Naive thymus-derived CD4-positive, alpha-beta T cell (primary cell): ENCODE measurements around the gene TLR3. TPM values are rescaled to one million over a fixed set of nuclear protein-coding genes. Genes with fewer than 3 reads are reported as not detected.

Experiments used
- ATAC-seq: fragments of 150-1000 bp; cut with Tn5 transposase; 2 replicates; pipeline ENCODE4 v1.10.0; 2021; ENCODE audit warnings: mild to moderate bottlenecking, moderate library complexity
- CTCF ChIA-PET: fragments of 350-600 bp; sonication (Branson Sonifier 250); formaldehyde crosslinking; loops from one replicate; lab custom pipeline; 2021; ENCODE audit warnings: antibody characterized with exemption; lab: Charles Lee
- POLR2A ChIA-PET: fragments of 350-600 bp; sonication (Branson Sonifier 250); formaldehyde crosslinking; loops from one replicate; lab custom pipeline; 2021; ENCODE audit warnings: antibody characterized with exemption, inconsistent platforms; lab: Charles Lee
- DNase-seq, 9 donors: peaks; one replicate each; pipeline versions ENCODE4 v3.0.0 to v3.0.0-alpha.2; 2020 to 2022; ENCODE audit warnings: mixed read lengths in 1 of 9
- H3K27ac ChIP-seq: one replicate; pipeline ENCODE4 v1.7.0; 2013; ENCODE audit warnings: mild to moderate bottlenecking, low read depth, low read length, moderate library complexity
- H3K27me3 ChIP-seq, 2 donors: one replicate each; pipeline ENCODE4 v1.7.0; 2013; ENCODE audit warnings: low read length in 2 of 2, mild to moderate bottlenecking in 2 of 2, moderate library complexity in 2 of 2; ENCODE audit not compliant: control insufficient read depth in 2 of 2, insufficient read depth in 2 of 2
- H3K36me3 ChIP-seq, 3 experiments: 1 replicate in 2 of 3; 2 replicates in 1 of 3; pipeline ENCODE4 v1.7.0; 2013; ENCODE audit warnings: low read length in 3 of 3, mild to moderate bottlenecking in 3 of 3, moderate library complexity in 1 of 3; ENCODE audit not compliant: insufficient read depth in 3 of 3, control insufficient read depth in 2 of 3
- H3K4me1 ChIP-seq, 2 donors: one replicate each; pipeline ENCODE4 v1.7.0; 2013; ENCODE audit warnings: low read length in 2 of 2, mild to moderate bottlenecking in 2 of 2, moderate library complexity in 1 of 2; ENCODE audit not compliant: control insufficient read depth in 2 of 2, insufficient read depth in 2 of 2
- H3K4me3 ChIP-seq: 2 replicates; pipeline ENCODE4 v1.7.0; 2013; ENCODE audit warnings: mild to moderate bottlenecking, low read length
- H3K9me3 ChIP-seq, 3 experiments: 1 replicate in 2 of 3; 2 replicates in 1 of 3; pipeline ENCODE4 v1.7.0; 2013; ENCODE audit warnings: low read length in 3 of 3; ENCODE audit not compliant: control insufficient read depth in 2 of 3
- H3K27ac Mint-ChIP-seq, 9 donors: one replicate each; pipeline ENCODE4 v1.8.0; 2020 to 2022; ENCODE audit warnings: mixed read lengths in 9 of 9, mild to moderate bottlenecking in 8 of 9, moderate library complexity in 5 of 9, inconsistent platforms in 2 of 9
- H3K27me3 Mint-ChIP-seq, 5 donors: one replicate each; pipeline ENCODE4 v1.8.0; 2021 to 2022; ENCODE audit warnings: mixed read lengths in 5 of 5, mild to moderate bottlenecking in 1 of 5
- H3K36me3 Mint-ChIP-seq, 5 donors: one replicate each; pipeline ENCODE4 v1.8.0; 2020 to 2022; ENCODE audit warnings: mixed read lengths in 5 of 5, mild to moderate bottlenecking in 3 of 5, inconsistent platforms in 1 of 5
- H3K4me1 Mint-ChIP-seq, 7 donors: one replicate each; pipeline ENCODE4 v1.8.0; 2020 to 2022; ENCODE audit warnings: mixed read lengths in 7 of 7, mild to moderate bottlenecking in 3 of 7, inconsistent platforms in 1 of 7
- H3K4me3 Mint-ChIP-seq, 10 donors: one replicate each; pipeline ENCODE4 v1.8.0; 2020 to 2022; ENCODE audit warnings: mild to moderate bottlenecking in 10 of 10, mixed read lengths in 10 of 10, moderate library complexity in 6 of 10, inconsistent platforms in 2 of 10
- H3K9me3 Mint-ChIP-seq, 11 donors: one replicate each; pipeline ENCODE4 v1.8.0; 2020 to 2022; ENCODE audit warnings: mixed read lengths in 11 of 11, mild to moderate bottlenecking in 4 of 11, inconsistent platforms in 1 of 11, moderate library complexity in 1 of 11
- intact Hi-C, 2 donors: fragments of 100-400 bp; cut with micrococcal nuclease; formaldehyde crosslinking; loops; one replicate each; pipeline ENCODE4 v1.15.1; 2023
- polyA plus RNA-seq, 2 donors: library from polyadenylated mRNA; unstranded; fragments of 300-500 nt; fragmentation: Illumina TruSeq; gene quantifications; one replicate each; pipeline ENCODE4 v1.2.3, GENCODE V29; 2021
- total RNA-seq, 6 experiments: library from RNA in 5 of 6; stranded (reverse) in 5 of 6; gene quantifications; 1 replicate in 5 of 6; 2 replicates in 1 of 6; pipeline ENCODE4 v1.2.3 and lab custom pipeline; 2021 to 2026

TLR3 gene
- total and polyA plus RNA-seq, 7 experiments from 2014 or later = 0.13 to 1.5 (median 0.24) TPM

DNA sequence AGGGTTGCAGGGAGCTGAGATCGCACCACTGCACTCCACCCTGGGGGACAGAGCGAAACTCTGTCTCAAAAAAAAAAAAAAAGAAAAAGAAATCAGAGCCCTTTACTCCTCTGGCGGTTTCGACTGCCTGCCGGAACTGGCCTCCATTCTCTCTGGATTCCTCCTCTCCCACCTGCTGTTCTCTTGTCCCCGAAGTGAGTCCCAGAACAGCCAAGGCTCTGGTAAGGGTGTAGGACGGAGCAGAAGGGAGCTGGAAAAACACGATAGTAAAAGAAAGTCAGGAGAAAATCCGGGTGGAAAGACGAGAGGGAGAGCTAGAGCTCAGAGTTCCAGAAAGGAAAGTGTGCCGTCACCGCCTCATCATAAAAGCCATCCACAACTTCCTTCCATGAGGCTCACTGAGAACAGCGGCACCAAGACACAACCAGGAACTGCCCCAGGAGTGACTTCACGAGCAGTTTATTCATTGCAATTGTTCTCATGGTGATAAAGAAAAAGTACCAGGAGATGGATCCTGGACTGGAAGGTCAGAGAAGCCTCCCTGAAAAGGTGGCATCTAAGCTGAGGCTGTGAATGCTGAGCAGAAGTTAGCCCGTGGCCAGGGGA, 12.3 kb downstream of the TLR3 start:
- Mint-ChIP-seq H3K27me3 (peaks cover 0 to 12% (median 3%) of the 10 kb centered on the region in 5 donors), H3K9me3 (no peaks in the 10 kb centered on the region), H3K4me3 (no peak overlapping the region), H3K4me1 (no peaks in the 10 kb centered on the region), H3K36me3 (no peaks in the 10 kb centered on the region), H3K27ac (no peak overlapping the region)
- Histone ChIP-seq H3K27me3 (no peaks in the 10 kb centered on the region), H3K4me3 (no peak overlapping the region), H3K4me1 (no peaks in the 10 kb centered on the region), H3K36me3 (no peaks in the 10 kb centered on the region), H3K27ac (no peak overlapping the region), H3K9me3 (no peaks in the 10 kb centered on the region)
- ChIA-PET CTCF (interaction anchor here (1.2 kb wide), 1 partner anchor 12 kb away, joined by 3 read pairs; the partner anchor contains the start of gene TLR3), POLR2A (no interaction called here)
- ATAC-seq = no peak
- no peak for DNase-seq
- intact Hi-C loops = no loop called here

DNA sequence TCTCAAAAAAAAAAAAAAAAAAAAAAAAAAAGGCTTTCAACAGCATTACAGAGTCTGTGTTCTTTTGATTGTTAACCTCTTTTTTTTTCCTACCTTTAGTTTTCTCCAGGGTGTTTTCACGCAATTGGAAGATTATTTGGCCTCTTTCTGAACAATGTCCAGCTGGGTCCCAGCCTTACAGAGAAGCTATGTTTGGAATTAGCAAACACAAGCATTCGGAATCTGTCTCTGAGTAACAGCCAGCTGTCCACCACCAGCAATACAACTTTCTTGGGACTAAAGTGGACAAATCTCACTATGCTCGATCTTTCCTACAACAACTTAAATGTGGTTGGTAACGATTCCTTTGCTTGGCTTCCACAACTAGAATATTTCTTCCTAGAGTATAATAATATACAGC, 13.3 kb downstream of the TLR3 start:
- DNase-seq (no peak), ATAC-seq (no peak)
- Histone ChIP-seq H3K27me3 (no peaks in the 10 kb centered on the region), H3K4me1 (no peaks in the 10 kb centered on the region), H3K36me3 (no peaks in the 10 kb centered on the region), H3K4me3 (no peak overlapping the region), H3K9me3 (no peaks in the 10 kb centered on the region), H3K27ac (no peak overlapping the region)
- no peaks in the 10 kb centered on the region for H3K36me3 Mint-ChIP-seq
- no peaks in the 10 kb centered on the region for H3K9me3 Mint-ChIP-seq
- intact Hi-C loops = no loop called here
- no peaks in the 10 kb centered on the region for H3K4me1 Mint-ChIP-seq
- no peak overlapping the region for H3K4me3 Mint-ChIP-seq
- peaks cover 0 to 12% (median 3%) of the 10 kb centered on the region in 5 donors for H3K27me3 Mint-ChIP-seq
- CTCF ChIA-PET = interaction anchor here (1.2 kb wide), 1 partner anchor 13 kb away, joined by 3 read pairs; the partner anchor contains the start of gene TLR3
- POLR2A ChIA-PET = no interaction called here
- H3K27ac Mint-ChIP-seq = no peak overlapping the region

DNA sequence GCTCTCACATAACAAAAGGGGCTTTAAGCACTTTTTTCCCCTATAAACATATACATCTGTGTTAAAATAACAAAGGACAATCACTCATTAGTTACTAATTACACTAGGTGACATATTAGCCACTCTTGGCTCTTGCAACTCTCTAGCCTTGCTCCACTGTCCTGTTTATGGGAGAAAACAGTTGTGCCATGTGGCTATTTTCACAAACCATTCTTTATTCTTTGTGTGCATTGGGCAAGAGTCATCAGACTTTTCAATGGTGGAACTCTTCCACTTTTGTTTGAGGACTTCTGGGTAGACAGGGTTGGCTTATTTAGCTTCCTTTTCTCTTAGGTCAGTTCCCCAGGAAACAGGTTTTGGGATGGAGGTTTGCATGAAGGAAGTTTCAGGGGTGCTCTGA, 19.6 kb downstream of the TLR3 start:
- Histone ChIP-seq H3K27me3 (no peaks in the 10 kb centered on the region), H3K27ac (no peak overlapping the region), H3K9me3 (no peaks in the 10 kb centered on the region), H3K36me3 (no peaks in the 10 kb centered on the region), H3K4me3 (no peak overlapping the region), H3K4me1 (no peaks in the 10 kb centered on the region)
- no peak for ATAC-seq
- Mint-ChIP-seq H3K4me3 (no peak overlapping the region), H3K27me3 (peaks cover 0 to 18% (median 9%) of the 10 kb centered on the region in 5 donors), H3K27ac (no peak overlapping the region), H3K36me3 (no peaks in the 10 kb centered on the region), H3K9me3 (peaks cover 0 to 4% (median 0%) of the 10 kb centered on the region in 11 donors), H3K4me1 (no peaks in the 10 kb centered on the region)
- no peak for DNase-seq
- POLR2A ChIA-PET = no interaction called here
- intact Hi-C loops = no loop called here
- CTCF ChIA-PET = no interaction called here

DNA sequence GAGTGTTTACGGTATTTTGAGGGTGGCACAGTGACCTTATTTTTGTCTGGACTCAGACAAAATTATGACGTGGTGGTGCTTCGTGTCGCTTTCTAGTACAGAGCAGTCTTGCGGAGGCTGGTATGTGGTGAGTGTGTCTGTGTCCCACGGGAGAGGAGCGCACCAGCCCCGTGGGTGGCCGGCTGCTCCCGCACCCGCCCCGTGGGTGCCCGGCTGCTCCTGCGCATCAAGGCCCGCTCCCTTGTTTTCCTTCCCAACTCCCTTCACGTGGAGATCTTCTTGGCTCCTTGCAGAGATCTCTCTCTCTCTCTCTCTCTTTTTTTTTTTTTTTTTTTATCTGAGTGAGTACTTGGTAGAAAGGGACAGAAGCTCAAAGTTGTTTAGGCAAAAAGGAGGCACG, 23.3 kb downstream of the TLR3 start:
- H3K27me3 Mint-ChIP-seq = peaks cover 2 to 34% (median 23%) of the 10 kb centered on the region in 5 donors
- intact Hi-C loops = no loop called here
- ChIA-PET POLR2A (no interaction called here), CTCF (no interaction called here)
- no peaks in the 10 kb centered on the region for H3K36me3 Mint-ChIP-seq
- no peaks in the 10 kb centered on the region for H3K4me1 ChIP-seq
- H3K4me3 Mint-ChIP-seq = no peak overlapping the region
- no peak overlapping the region for H3K4me3 ChIP-seq
- DNase-seq = no peak
- no peak overlapping the region for H3K27ac Mint-ChIP-seq
- H3K4me1 Mint-ChIP-seq = no peaks in the 10 kb centered on the region
- no peaks in the 10 kb centered on the region for H3K27me3 ChIP-seq
- H3K9me3 Mint-ChIP-seq = peaks cover 0 to 4% (median 0%) of the 10 kb centered on the region in 11 donors
- no peaks in the 10 kb centered on the region for H3K36me3 ChIP-seq
- H3K27ac ChIP-seq = no peak overlapping the region
- no peak for ATAC-seq
- H3K9me3 ChIP-seq = no peaks in the 10 kb centered on the region

DNA sequence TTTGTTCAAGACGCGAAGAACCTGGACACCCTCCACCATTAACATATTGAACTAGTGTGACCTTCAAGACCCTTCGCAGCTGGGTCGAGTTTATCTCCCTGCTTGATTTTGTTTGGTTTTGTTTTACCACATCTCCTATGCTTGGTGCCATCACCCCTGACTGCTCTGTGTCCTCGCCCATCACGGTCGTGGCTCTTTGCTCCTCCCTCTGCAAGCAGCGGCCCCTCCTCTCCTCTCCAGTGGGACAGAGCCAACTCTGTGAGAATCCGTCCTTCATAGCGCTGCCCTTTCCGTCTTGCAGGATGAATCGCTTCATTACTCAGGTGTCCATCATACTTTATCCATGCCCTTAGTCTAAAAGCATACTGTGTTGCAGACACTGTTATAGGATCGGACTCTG, 26.4 kb downstream of the TLR3 start:
- Mint-ChIP-seq H3K36me3 (no peaks in the 10 kb centered on the region), H3K4me3 (no peak overlapping the region), H3K27me3 (peaks cover 5 to 27% (median 14%) of the 10 kb centered on the region in 5 donors), H3K27ac (no peak overlapping the region), H3K4me1 (no peaks in the 10 kb centered on the region), H3K9me3 (peaks cover 0 to 2% (median 0%) of the 10 kb centered on the region in 11 donors)
- ATAC-seq (no peak), DNase-seq (no peak)
- no peak overlapping the region for H3K27ac ChIP-seq
- CTCF ChIA-PET = no interaction called here
- H3K36me3 ChIP-seq = no peaks in the 10 kb centered on the region
- POLR2A ChIA-PET = no interaction called here
- H3K4me3 ChIP-seq = no peak overlapping the region
- H3K4me1 ChIP-seq = no peaks in the 10 kb centered on the region
- H3K27me3 ChIP-seq = no peaks in the 10 kb centered on the region
- intact Hi-C loops = no loop called here
- no peaks in the 10 kb centered on the region for H3K9me3 ChIP-seq

DNA sequence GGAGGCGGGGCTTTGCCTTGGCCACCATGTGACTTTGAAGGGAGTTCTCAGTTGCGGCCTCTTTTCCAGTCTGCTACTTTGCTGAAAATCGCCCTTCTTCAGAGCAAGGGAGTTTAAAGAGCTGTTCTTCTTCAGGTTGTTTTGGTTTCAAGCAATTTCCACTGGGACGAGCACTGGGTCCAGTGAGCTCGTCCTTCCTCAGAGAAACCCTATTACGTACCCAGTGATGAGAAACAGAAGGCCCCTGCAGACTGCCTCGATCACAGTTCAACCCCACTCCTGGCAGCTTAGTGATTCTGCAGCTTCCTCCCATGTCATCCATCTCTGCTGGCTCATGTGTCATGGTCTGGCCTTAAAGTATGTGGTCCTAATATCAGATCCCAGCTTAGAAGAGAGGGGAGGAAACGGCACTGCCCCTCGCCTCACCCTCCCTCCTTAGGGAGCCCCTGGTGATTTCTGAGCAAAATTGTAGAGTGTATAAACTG, 27.8 kb downstream of the TLR3 start:
- no peaks in the 10 kb centered on the region for H3K9me3 Mint-ChIP-seq
- H3K36me3 Mint-ChIP-seq = no peaks in the 10 kb centered on the region
- ChIA-PET CTCF (interaction anchor here (0.6 kb wide), 1 partner anchor 40 kb away, joined by 7 read pairs; no protein-coding TSS in a partner anchor), POLR2A (no interaction called here)
- no peaks in the 10 kb centered on the region for H3K27me3 ChIP-seq
- H3K27me3 Mint-ChIP-seq = peaks cover 6 to 32% (median 11%) of the 10 kb centered on the region in 5 donors
- no peaks in the 10 kb centered on the region for H3K9me3 ChIP-seq
- no peak overlapping the region for H3K27ac ChIP-seq
- intact Hi-C loops = no loop called here
- no peaks in the 10 kb centered on the region for H3K4me1 Mint-ChIP-seq
- no peaks in the 10 kb centered on the region for H3K36me3 ChIP-seq
- H3K4me3 Mint-ChIP-seq = no peak overlapping the region
- no peak overlapping the region for H3K4me3 ChIP-seq
- ATAC-seq (no peak), DNase-seq (no peak)
- no peaks in the 10 kb centered on the region for H3K4me1 ChIP-seq
- H3K27ac Mint-ChIP-seq = no peak overlapping the region

DNA sequence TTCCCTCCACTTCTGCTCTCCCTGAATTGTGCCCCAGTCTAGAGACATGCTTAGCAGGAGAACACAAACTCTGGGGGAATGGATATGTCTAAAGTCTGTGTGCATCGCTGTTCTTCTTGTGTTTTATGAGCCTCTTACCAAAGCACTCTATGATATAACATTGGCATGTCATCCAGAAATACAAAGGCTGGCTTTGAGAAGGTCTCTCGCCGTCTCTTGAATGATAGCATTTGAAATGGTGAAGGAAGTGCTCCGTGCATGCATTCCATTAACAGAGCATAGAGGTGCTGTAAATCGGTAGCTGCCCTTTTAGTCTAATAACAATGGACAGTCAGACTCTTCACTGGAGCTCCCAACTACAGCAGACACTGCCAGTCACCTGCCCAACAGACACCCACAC, 28.4 kb downstream of the TLR3 start:
- Histone ChIP-seq H3K27ac (no peak overlapping the region), H3K36me3 (no peaks in the 10 kb centered on the region), H3K27me3 (no peaks in the 10 kb centered on the region), H3K4me1 (no peaks in the 10 kb centered on the region), H3K4me3 (no peak overlapping the region), H3K9me3 (no peaks in the 10 kb centered on the region)
- no peak for ATAC-seq
- CTCF ChIA-PET = no interaction called here
- H3K4me3 Mint-ChIP-seq = no peak overlapping the region
- peaks cover 5 to 33% (median 14%) of the 10 kb centered on the region in 5 donors for H3K27me3 Mint-ChIP-seq
- H3K36me3 Mint-ChIP-seq = no peaks in the 10 kb centered on the region
- POLR2A ChIA-PET = no interaction called here
- no peak overlapping the region for H3K27ac Mint-ChIP-seq
- H3K9me3 Mint-ChIP-seq = no peaks in the 10 kb centered on the region
- H3K4me1 Mint-ChIP-seq = no peaks in the 10 kb centered on the region
- DNase-seq = no peak
- intact Hi-C loops = no loop called here
